Measurements from ENCODE around the gene FBXO21.

DNA sequence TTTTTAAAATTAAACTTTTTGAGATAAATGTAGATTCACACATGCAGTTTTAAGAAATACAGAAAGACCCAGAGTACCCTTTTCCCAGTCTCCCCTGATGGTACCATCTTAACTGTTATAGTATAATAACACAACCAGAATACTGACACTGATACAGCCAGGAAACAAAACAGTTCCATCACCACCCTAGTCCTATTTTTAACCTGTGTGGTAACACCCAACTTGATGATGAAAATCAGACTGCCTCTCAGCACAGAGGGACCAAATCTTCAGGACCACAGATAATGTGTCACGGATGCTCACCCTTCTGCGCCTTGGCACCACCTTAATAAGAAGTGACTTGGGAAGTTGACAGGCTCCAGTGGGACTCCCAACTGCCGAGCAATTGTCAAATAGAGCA is 18.1 kb downstream of the FBXO21 start:
- no peak for TF ChIP-seq BACH2 (CRISPR knock-in tag; IDR thresholded peaks at IDR 0.05; ENCODE audit: borderline replicate concordance)
- no peak for TF ChIP-seq ISL1 (CRISPR knock-in tag; IDR thresholded peaks at IDR 0.05)
- TF ChIP-seq PATZ1 (CRISPR knock-in tag; IDR thresholded peaks at IDR 0.05; ENCODE audit: borderline replicate concordance) = no peak
- TF ChIP-seq POU6F1 (CRISPR knock-in tag; IDR thresholded peaks at IDR 0.05; ENCODE audit: borderline replicate concordance, low read depth) = no peak
- no peak for TF ChIP-seq ZC3H10 (CRISPR knock-in tag; IDR thresholded peaks at IDR 0.05)
- no peak for TF ChIP-seq TOX (CRISPR knock-in tag; IDR thresholded peaks at IDR 0.05; ENCODE audit: borderline replicate concordance)
- TF ChIP-seq ZFP3 (CRISPR knock-in tag; IDR thresholded peaks at IDR 0.05) = no peak
- no peak for TF ChIP-seq SNAI2 (CRISPR knock-in tag; IDR thresholded peaks at IDR 0.05)

Data from SK-N-SH treated with all-trans-retinoic acid at 6 μM for 48 hours (cell line).